ENCODE results near the gene DZANK1. TPM values are rescaled to one million over a fixed set of nuclear protein-coding genes. Genes with fewer than 3 reads are reported as not detected.
"Not testable (repeated sequence)": the region's sequence is repeated elsewhere in the genome, so short reads cannot be mapped to it uniquely, and the experiment has no call there.

The DZANK1 gene
- total RNA-seq, 1 donor from 2014 or later = 0.50 TPM

DNA sequence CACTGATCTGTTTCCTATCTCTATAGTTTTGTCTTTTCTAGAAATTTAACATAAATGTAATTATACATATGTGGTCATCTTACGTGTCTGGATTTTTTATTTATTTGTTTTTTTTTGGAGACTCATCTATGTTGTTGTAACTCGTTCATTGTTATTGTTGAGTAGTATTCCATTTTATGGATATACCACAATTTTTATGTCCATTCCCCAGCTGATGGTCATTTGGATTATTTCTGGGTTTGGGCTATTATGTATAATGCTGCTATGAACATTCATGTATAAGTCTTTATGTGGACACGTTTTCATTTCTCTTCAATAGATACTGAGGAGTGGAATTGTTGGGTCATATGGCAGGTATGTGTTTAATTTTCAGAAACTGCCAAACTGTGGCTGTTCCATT, 10.2 kb downstream of the DZANK1 start:
- no peak for DNase-seq
- intact Hi-C loops (cut with micrococcal nuclease) = no loop called here
- no peak for ATAC-seq

DNA sequence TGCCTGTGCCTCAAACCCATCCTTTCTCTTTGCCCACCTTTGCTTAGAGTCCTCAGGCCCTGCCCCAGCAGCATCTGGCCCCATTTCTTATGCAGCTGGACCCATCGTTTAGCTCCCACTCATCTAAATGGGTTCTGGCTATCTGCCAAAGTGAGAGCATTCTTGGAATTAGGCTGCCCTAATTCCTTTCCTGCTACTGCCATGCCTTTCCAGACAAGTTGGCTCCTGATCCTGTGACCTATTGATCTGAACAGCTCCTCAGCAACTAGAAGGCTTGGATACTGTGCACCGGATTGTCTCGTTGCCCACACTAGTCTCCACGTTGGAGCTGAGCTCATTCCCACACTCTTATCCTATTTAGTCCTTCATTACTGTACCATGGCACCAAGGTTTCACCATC, 22.9 kb downstream of the DZANK1 start:
- intact Hi-C loops (cut with micrococcal nuclease) = no loop called here
- ATAC-seq (no peak), DNase-seq (no peak)

GRCh38 chr20:18440403-18440802, 26.4 kb downstream of the DZANK1 start:
- DNase-seq (no peak), ATAC-seq (no peak)
- intact Hi-C loops (cut with micrococcal nuclease) = no loop called here

DNA sequence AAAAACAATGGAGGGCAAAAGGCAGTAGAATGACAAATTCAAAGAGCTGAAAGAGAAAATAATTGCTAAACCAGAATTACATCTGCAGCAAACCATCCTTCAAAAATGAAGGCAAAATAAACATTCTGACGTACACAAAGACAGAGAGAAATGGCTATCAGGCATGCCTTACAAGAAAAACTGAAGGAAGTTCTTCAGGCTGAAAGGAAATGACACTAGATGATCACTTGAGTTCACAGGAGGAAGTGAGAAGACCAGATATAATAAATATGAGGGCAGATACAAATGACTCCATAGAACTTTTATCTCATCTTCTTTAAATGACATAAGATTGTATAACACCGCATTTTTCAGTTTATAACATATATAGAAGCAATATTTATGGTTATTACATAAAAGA, 30.0 kb downstream of the DZANK1 start:
- intact Hi-C loops (cut with micrococcal nuclease) = no loop called here
- DNase-seq (no peak), ATAC-seq (no peak)

DNA sequence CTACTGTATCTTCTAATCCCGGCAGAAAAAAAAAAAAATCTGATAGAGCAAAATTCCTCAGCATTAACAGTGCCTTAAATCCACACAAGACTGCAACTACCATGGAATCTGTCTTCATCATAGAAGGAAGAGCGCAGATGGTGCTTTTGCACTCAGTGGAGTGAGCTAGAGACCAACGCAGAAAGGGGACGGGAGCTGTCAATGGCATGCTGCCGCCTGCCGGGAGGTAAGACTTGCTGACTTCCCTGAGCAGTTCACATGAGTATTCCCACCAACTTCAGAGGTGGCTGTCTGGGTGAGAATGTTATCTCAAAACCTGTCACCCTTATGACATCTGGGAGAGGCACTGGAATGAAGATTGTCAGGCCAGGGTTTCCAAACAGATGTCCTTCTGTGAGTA, 35.6 kb downstream of the DZANK1 start:
- ATAC-seq (no peak), DNase-seq (no peak)
- intact Hi-C loops (cut with micrococcal nuclease) = no loop called here

DNA sequence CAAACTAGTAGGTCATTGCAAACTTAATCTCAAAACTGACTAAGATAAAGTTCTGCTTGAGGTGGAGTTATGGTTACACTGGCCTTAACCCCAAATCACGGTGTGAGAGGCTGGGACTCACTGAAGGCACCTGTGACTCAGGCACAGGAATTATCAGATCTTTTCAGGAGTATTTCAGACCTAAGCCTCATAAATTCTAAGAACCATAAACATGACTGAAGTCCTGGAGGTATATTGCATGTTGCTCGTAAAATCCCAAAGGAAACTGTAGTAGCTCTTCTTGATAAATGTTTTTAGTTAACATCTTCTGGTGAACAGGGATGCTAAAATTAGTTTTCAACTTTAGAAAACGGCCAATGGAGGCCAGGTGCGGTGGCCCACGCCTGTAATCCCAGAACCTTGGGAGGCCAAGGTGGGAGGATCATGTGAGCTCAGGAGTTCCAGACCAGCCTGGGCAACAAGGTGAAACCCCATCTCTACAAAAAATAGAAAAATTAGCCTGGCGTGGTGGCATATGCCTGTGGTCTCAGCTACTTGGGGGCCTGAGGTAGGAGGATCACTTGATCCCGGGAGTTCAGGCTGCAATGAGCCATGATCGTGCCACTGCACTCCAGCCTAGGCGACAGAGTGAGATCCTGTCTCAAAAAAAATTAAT, 36.5 kb downstream of the DZANK1 start:
- intact Hi-C loops (cut with micrococcal nuclease) = no loop called here
- no peak for DNase-seq
- no peak for ATAC-seq

GRCh38 chr20:18428490-18429173, 38.2 kb downstream of the DZANK1 start:
- ATAC-seq = peak; percentile 46
- intact Hi-C loops (cut with micrococcal nuclease) = no loop called here
- DNase-seq = peak; percentile 33

GRCh38 chr20:18427214-18427613, 39.6 kb downstream of the DZANK1 start:
- no peak for DNase-seq
- intact Hi-C loops (cut with micrococcal nuclease) = no loop called here
- no peak for ATAC-seq

DNA sequence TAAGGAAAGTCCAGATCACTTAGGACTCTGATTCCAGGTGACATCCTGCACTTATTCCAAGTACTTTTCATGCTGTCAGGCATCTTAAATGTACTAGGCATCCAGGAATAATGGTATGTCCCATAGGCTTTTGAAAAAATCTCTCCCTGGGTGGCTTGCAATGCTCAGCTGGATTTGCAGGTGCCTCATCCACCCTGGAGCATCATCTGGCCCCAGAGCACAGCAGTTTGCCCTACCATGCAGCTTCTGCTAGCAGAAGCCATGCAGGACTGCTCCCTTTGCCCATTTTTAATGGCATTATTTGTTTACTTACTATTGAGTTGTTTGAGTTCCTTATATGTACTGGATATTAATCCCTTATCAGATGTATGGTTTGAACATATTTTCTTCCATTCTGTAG, 45.2 kb downstream of the DZANK1 start:
- intact Hi-C loops (cut with micrococcal nuclease) = no loop called here
- DNase-seq = no peak
- ATAC-seq = no peak

- intact Hi-C loops (cut with micrococcal nuclease) = no loop called here
- ATAC-seq (no peak), DNase-seq (no peak)
Observed at GRCh38 chr20:18416486-18416885, 50.3 kb downstream of the DZANK1 start.

- DNase-seq (no peak), ATAC-seq (no peak)
- intact Hi-C loops (cut with micrococcal nuclease) = no loop called here
Observed at GRCh38 chr20:18414140-18414539, 52.7 kb downstream of the DZANK1 start.

DNA sequence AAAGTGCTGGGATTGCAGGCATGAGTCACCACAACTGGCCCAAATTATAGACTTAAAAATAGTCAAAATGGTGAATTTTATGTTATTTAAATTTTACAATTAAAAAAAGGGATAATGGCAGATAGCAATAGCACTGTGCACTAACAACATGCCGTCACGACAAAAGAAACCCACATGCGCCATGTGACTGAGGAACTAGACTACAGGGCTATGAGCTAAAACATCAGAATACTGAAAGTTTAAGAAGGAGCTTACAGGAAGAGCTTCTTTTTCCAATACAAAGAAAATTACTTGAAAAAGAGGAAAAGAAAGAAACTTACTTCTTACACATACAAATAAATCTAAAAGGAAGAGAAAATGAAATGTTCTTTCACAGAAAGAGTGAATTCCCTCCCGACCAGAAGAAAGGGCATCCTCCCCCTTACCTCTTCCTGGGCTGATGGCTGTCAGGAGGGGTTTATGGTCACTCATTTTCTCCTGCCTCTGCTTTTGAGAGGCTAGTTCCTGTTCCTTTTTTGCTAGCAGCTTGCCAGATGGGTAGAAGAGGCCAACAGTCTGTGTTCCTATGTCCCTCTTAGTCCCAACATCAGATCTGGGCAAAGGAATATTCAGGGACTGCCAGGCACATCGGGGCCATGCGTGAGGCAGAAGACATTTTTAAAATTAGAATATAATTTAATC, 54.5 kb downstream of the DZANK1 start:
- ATAC-seq = no peak
- intact Hi-C loops (cut with micrococcal nuclease) = no loop called here
- DNase-seq = no peak

GRCh38 chr20:18405826-18406225, 61.0 kb downstream of the DZANK1 start:
- intact Hi-C loops (cut with micrococcal nuclease) = no loop called here
- DNase-seq = no peak

DNA sequence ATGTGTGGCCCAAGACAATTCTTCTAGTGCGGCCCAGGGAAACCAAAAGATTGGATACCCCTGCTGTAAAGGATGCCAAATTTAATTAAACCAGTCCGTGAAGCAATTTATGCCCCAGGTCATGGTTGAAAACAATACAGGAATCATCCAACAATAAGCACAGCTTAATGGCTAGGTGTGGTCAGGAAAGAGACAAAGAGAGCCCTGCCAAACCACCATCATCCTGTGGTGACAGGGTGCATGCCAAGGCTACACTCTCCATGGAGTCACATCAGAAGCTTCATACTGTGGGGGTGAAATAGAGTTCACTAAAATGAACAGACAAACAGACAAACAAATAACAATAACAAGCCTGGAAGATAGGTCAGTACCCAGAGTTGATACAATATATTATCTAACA, 62.7 kb downstream of the DZANK1 start:
- DNase-seq (no peak), ATAC-seq (no peak)
- intact Hi-C loops (cut with micrococcal nuclease) = no loop called here

More at GRCh38 chr20:18405826-18406225, 61.0 kb downstream of the DZANK1 start:
- no peak for ATAC-seq

- DNase-seq = no peak
- no peak for ATAC-seq
- intact Hi-C loops (cut with micrococcal nuclease) = no loop called here
Observed at GRCh38 chr20:18403269-18403668, 63.6 kb downstream of the DZANK1 start.

GRCh38 chr20:18401305-18401704, 65.5 kb downstream of the DZANK1 start:
- DNase-seq = no peak
- intact Hi-C loops (cut with micrococcal nuclease) = no loop called here
- no peak for ATAC-seq

- DNase-seq (no peak), ATAC-seq (no peak)
- intact Hi-C loops (cut with micrococcal nuclease) = no loop called here
Observed at GRCh38 chr20:18400460-18400859, 66.4 kb downstream of the DZANK1 start.

- intact Hi-C loops (cut with micrococcal nuclease); ATAC-seq; DNase-seq: not testable (repeated sequence)
Observed at GRCh38 chr20:18398713-18399112, 68.1 kb downstream of the DZANK1 start.

- intact Hi-C loops (cut with micrococcal nuclease) = no loop called here
- no peak for ATAC-seq
- no peak for DNase-seq
Observed at GRCh38 chr20:18397030-18397429, 69.8 kb downstream of the DZANK1 start.

GRCh38 chr20:18395544-18395943, 71.3 kb downstream of the DZANK1 start:
- DNase-seq (no peak), ATAC-seq (no peak)
- intact Hi-C loops (cut with micrococcal nuclease) = no loop called here

GRCh38 chr20:18394363-18394762, 72.5 kb downstream of the DZANK1 start:
- intact Hi-C loops (cut with micrococcal nuclease) = no loop called here
- DNase-seq (no peak), ATAC-seq (no peak)

All from left ventricle myocardium superior (tissue), 1 donor.